Measurements from ENCODE around the gene NUAK1.

The NUAK1 gene

DNA sequence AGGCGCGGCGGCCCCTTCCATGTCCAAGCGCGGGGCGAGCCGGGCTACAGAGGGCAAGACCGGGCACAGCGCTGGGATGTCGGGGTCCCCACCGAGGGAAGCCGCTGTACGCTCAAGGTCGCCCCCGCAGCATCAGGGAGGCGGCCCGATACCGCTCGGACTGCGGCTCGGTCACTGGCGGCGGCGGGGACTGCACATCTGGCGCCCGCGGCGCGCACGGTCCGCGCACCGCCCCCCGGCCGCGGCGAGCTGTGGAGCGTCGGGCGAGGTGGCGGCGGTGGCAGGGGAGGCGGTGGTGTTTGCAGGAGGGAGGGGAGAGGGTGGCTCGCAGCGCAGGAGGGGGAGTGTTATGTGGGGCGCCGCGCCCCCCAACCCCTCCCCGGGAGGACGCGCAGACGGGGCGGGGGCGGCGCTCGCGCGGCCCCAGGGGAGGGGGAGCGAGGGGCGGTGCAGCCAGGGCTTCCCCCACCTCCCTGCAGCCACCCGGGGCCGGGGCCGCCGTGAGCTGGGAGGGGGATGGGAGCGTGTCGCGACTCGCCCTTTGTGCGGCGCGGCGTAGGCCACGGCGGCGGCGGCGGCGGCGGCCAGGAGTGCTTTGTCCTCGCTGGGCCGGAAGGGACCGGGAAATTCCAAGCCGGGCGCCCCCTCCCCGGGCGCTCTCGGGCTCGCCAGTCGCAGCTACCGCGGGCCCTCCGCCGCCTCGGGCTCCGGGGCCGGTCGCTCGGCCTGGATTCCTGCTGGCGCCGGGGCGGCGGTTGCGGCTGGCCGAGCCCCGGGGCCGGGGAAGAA is at the start of gene NUAK1:
NUAK1 (minus strand) TSS at position 322 of the 789 bp plus-strand sequence; CDS start at position 21, 301 bp downstream.
- no peak for DNase-seq (ENCODE audit: low read depth in 2 of 2)

DNA sequence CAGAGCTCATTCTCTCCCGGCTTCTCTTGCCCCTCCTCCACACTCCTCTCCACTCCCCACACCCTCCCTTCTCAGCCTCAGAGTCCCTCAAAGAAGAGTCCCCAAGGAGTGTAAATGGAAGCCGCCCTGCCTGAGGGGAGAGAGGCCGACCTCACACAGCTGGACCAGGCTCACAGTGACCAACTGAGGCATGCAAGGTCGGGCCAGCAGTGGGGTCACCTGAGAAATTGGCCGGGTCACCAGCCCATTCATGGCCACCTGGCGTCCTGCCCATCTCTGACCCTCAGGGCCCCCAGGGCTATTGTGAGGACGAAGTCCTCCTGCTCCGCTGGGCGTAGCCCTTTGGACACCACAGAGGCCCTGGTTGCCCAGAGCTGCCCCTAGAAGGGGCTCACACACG is 49.5 kb upstream of the NUAK1 start:
- no peak for DNase-seq (ENCODE audit: low read depth in 2 of 2)

DNA sequence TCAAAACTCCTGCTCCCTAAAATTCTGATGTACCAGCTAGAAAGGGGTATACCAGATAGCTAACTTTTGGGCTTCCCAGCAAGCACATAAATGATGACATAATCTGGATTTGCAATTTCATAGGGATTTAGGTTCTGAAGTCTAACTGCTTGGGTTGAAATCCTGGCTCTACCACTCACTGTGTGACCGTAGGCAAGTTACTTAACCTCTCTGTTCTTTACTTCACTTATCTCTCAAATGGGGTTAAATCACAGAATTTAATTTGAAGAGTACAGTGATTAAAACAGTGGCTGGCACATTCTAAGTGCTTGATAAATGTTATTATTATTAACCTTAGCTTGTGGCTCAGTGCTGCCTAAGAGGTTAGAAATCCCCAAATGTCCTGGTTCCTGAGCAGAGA is 49.1 kb upstream of the NUAK1 start:
- DNase-seq (ENCODE audit: low read depth in 2 of 2), result no peak

GRCh38 chr12:106187155-106187789 is 48.5 kb upstream of the NUAK1 start:
- DNase-seq (ENCODE audit: low read depth in 2 of 2), result no peak

- no peak for DNase-seq (ENCODE audit: low read depth in 2 of 2)
These were observed 45.0 kb upstream of the NUAK1 start for GRCh38 chr12:106183735-106184134.

GRCh38 chr12:106181401-106182114 is 42.8 kb upstream of the NUAK1 start:
- no peak for DNase-seq (ENCODE audit: low read depth in 2 of 2)

GRCh38 chr12:106179086-106179485 is 40.3 kb upstream of the NUAK1 start:
- DNase-seq (ENCODE audit: low read depth in 2 of 2), result no peak

GRCh38 chr12:106178562-106178961 is 39.8 kb upstream of the NUAK1 start:
- DNase-seq (ENCODE audit: low read depth in 2 of 2), result no peak

- DNase-seq (ENCODE audit: low read depth in 2 of 2), result no peak
These were observed 37.8 kb upstream of the NUAK1 start for GRCh38 chr12:106176560-106176959.

- no peak for DNase-seq (ENCODE audit: low read depth in 2 of 2)
These were observed 36.1 kb upstream of the NUAK1 start for GRCh38 chr12:106174876-106175275.

GRCh38 chr12:106173442-106173841 is 34.7 kb upstream of the NUAK1 start:
- DNase-seq (ENCODE audit: low read depth in 2 of 2), result no peak

DNA sequence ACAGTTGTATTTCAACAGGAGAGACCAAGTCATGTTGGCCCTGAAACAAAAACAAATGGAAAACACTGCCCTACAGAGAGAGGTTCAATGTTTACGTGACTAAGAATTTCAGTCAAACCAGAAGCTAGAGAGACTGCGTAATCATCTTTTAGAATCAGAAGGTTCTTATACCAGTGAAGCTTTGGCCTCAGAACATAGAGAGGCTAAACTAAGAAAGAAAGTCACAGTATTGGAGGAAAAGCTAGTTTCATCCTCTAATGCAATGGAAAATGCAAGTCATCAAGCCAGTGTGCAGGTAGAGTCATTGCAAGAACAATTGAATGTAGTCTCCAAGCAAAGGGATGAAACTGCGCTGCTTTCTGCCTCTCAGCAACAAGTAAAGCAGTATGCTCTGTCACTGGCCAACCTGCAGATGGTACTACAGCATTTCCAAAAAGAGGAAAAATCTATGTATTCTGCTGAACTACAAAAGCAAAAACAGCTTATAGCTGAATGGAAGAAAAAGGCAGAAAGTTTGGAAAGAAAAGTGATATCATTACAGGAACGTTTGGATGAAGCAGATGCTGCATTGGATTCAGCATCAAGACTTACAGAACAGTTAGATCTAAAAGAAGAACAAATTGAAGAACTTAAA is 32.5 kb upstream of the NUAK1 start:
- DNase-seq (ENCODE audit: low read depth in 2 of 2), result no peak

GRCh38 chr12:106170285-106170684 is 31.5 kb upstream of the NUAK1 start:
- DNase-seq (ENCODE audit: low read depth in 2 of 2), result peak; percentile 56 to 62

GRCh38 chr12:106163712-106164111 is 25.0 kb upstream of the NUAK1 start:
- no peak for DNase-seq (ENCODE audit: low read depth in 2 of 2)

GRCh38 chr12:106161491-106161890 is 22.7 kb upstream of the NUAK1 start:
- no peak for DNase-seq (ENCODE audit: low read depth in 2 of 2)

DNA sequence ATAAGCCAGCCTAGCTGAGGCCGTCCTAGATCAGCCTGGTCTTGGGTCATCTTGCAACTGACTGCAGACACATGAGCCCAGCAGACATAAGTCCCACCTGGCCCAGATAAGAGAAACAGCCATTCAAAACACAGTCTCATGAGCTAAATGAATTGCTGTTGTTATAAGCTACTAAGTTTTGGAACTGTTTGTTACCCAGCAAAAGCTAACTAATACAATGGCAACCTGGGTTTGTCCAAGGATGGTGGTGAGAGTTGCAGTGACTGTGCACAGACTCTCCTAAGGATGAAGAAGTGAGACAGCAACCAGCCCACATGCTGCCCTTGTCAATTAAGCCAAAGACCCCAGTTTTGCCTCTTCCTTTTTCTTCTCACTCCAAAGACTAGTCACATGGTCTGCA is 22.2 kb upstream of the NUAK1 start:
- no peak for DNase-seq (ENCODE audit: low read depth in 2 of 2)

DNA sequence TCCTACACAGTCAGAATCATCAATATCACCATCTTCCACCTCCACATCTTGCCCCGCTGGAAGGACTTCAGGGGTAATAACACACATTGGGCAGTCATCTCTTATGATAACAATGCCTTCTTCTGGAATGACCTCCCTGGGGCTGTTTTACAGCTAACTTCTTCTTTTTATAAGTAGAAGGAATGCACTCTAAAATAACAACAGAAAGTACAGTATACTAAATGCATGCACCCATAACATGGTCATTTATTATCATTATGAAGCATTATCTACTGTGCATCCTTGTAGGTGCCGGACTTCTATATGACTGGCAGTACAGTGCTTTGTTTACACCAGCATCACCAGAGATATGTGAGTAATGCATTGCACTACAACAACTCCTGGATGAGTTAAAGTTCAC is 19.0 kb upstream of the NUAK1 start:
- no peak for DNase-seq (ENCODE audit: low read depth in 2 of 2)

DNA sequence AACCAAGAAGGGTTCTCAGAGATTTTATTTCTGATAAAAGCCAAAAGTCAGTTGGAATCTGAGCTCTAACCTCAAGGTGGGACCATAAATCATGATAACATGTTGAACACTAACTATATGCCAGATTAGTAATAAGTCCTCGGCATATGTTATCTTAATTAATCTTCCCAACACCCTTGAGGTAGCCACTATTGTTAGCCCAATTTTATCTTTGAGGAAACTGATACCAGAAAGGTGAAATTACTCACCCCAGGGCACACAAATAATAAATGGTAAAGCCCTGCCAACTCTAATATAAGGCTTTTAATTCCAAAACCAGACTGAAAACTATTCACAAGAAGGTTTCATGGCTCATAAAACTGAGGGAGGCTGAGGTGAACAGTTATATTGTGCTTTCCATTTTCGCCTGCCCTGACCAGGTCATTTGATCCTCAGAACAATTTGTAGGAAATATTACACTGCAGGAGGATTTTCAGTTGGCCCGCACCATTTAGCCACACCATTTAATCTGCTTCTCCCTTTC is 16.1 kb upstream of the NUAK1 start:
- DNase-seq (ENCODE audit: low read depth in 2 of 2), result no peak

- no peak for DNase-seq (ENCODE audit: low read depth in 2 of 2)
These were observed 13.6 kb upstream of the NUAK1 start for GRCh38 chr12:106152334-106152733.

- no peak for DNase-seq (ENCODE audit: low read depth in 2 of 2)
These were observed 11.8 kb upstream of the NUAK1 start for GRCh38 chr12:106150555-106150954.

GRCh38 chr12:106149096-106149784 is 10.5 kb upstream of the NUAK1 start:
- DNase-seq (ENCODE audit: low read depth in 2 of 2), result no peak

Data from fibroblast of skin of left biceps (primary cell).